HUES64 (cell line): ENCODE measurements around the gene ODC1.

Experiments used
- H3K27ac ChIP-seq: 2 replicates; pipeline ENCODE4 v1.7.0; 2013; ENCODE audit warnings: low read depth, low read length, inconsistent platforms
- H3K27me3 ChIP-seq: 2 replicates; pipeline ENCODE4 v1.6.1; 2013; ENCODE audit warnings: mild to moderate bottlenecking, low read length; ENCODE audit not compliant: insufficient read depth
- H3K36me3 ChIP-seq: 2 replicates; pipeline ENCODE4 v1.6.1; 2013; ENCODE audit warnings: mild to moderate bottlenecking, low read length; ENCODE audit not compliant: insufficient read depth
- H3K4me1 ChIP-seq: 2 replicates; pipeline ENCODE4 v1.6.1; 2013; ENCODE audit warnings: mild to moderate bottlenecking, low read length, moderate library complexity; ENCODE audit not compliant: insufficient read depth
- H3K4me3 ChIP-seq: 2 replicates; pipeline ENCODE4 v1.5.1; 2013; ENCODE audit warnings: mild to moderate bottlenecking, low read length, moderate library complexity
- H3K9ac ChIP-seq: 2 replicates; pipeline ENCODE4 v1.6.1; 2013; ENCODE audit warnings: mild to moderate bottlenecking, low read depth, low read length
- H3K9me3 ChIP-seq: 2 replicates; pipeline ENCODE4 v1.6.1; 2013; ENCODE audit warnings: low read depth, low read length; ENCODE audit not compliant: insufficient read depth
- WGBS: fragments of 150-250, 120-280 bp; methylation state at CpG from one replicate; pipeline ENCODE4 v1.1.7; 2013; ENCODE audit warnings: missing lambda C conversion rate; 5-methylcytosine and 5-hydroxymethylcytosine counted together

Gene ODC1

GRCh38 chr2:10396464-10396863, 51.7 kb downstream of the ODC1 start:
- no peaks in the 10 kb centered on the region for H3K36me3 ChIP-seq
- no peak overlapping the region for H3K4me3 ChIP-seq
- WGBS: 89% methylated on average over 13 of the region's 13 CpGs
- no peak overlapping the region for H3K27ac ChIP-seq
- H3K27me3 ChIP-seq: no peaks in the 10 kb centered on the region
- no peaks in the 10 kb centered on the region for H3K9me3 ChIP-seq
- H3K9ac ChIP-seq: no peak overlapping the region
- peaks cover 12% of the 10 kb centered on the region for H3K4me1 ChIP-seq

GRCh38 chr2:10395893-10396292, 52.2 kb downstream of the ODC1 start:
- 88% methylated on average over 14 of the region's 14 CpGs for WGBS
- no peak overlapping the region for H3K4me3 ChIP-seq
- no peaks in the 10 kb centered on the region for H3K9me3 ChIP-seq
- no peaks in the 10 kb centered on the region for H3K27me3 ChIP-seq
- H3K36me3 ChIP-seq: no peaks in the 10 kb centered on the region
- H3K4me1 ChIP-seq: peaks cover 12% of the 10 kb centered on the region
- H3K27ac ChIP-seq: no peak overlapping the region
- H3K9ac ChIP-seq: no peak overlapping the region

GRCh38 chr2:10393640-10393982, 54.5 kb downstream of the ODC1 start:
- H3K27ac ChIP-seq: no peak overlapping the region
- H3K4me3 ChIP-seq: no peak overlapping the region
- no peaks in the 10 kb centered on the region for H3K9me3 ChIP-seq
- no peaks in the 10 kb centered on the region for H3K36me3 ChIP-seq
- H3K4me1 ChIP-seq: peaks cover 12% of the 10 kb centered on the region
- H3K9ac ChIP-seq: no peak overlapping the region
- 85% methylated on average over 4 of the region's 4 CpGs for WGBS
- no peaks in the 10 kb centered on the region for H3K27me3 ChIP-seq

GRCh38 chr2:10392951-10393639, 55.0 kb downstream of the ODC1 start:
- Histone ChIP-seq H3K4me1 (peaks cover 12% of the 10 kb centered on the region), H3K9ac (no peak overlapping the region), H3K36me3 (no peaks in the 10 kb centered on the region), H3K9me3 (no peaks in the 10 kb centered on the region), H3K27me3 (no peaks in the 10 kb centered on the region), H3K4me3 (no peak overlapping the region), H3K27ac (0 out of 2 replicates have a peak overlapping the region, but pooled peaks have one; percentile 23)
- 32% methylated on average over 9 of the region's 9 CpGs for WGBS

- 54% methylated on average over 6 of the region's 6 CpGs for WGBS
- Histone ChIP-seq H3K9ac (no peak overlapping the region), H3K4me3 (no peak overlapping the region), H3K27ac (no peak overlapping the region), H3K4me1 (peaks cover 12% of the 10 kb centered on the region), H3K36me3 (no peaks in the 10 kb centered on the region), H3K27me3 (no peaks in the 10 kb centered on the region), H3K9me3 (no peaks in the 10 kb centered on the region)
Measured at GRCh38 chr2:10392548-10392947, 55.6 kb downstream of the ODC1 start.

GRCh38 chr2:10392100-10392499, 56.0 kb downstream of the ODC1 start:
- H3K36me3 ChIP-seq: no peaks in the 10 kb centered on the region
- WGBS: 93% methylated on average over 5 of the region's 5 CpGs
- H3K9me3 ChIP-seq: no peaks in the 10 kb centered on the region
- no peaks in the 10 kb centered on the region for H3K27me3 ChIP-seq
- no peak overlapping the region for H3K9ac ChIP-seq
- H3K4me1 ChIP-seq: peaks cover 12% of the 10 kb centered on the region
- no peak overlapping the region for H3K4me3 ChIP-seq
- no peak overlapping the region for H3K27ac ChIP-seq

- peaks cover 12% of the 10 kb centered on the region for H3K4me1 ChIP-seq
- no peaks in the 10 kb centered on the region for H3K9me3 ChIP-seq
- no peak overlapping the region for H3K4me3 ChIP-seq
- H3K27ac ChIP-seq: no peak overlapping the region
- H3K36me3 ChIP-seq: no peaks in the 10 kb centered on the region
- H3K9ac ChIP-seq: no peak overlapping the region
- no peaks in the 10 kb centered on the region for H3K27me3 ChIP-seq
- WGBS: 88% methylated on average over 6 of the region's 6 CpGs
Measured at GRCh38 chr2:10390369-10390801, 57.7 kb downstream of the ODC1 start.
